Mesothelial cell of epicardium (in vitro differentiated cells): Measurements from ENCODE around the gene EXOC6. TPM values are rescaled to one million over a fixed set of nuclear protein-coding genes. Genes with fewer than 3 reads are reported as not detected.
"Not testable (repeated sequence)": the region's sequence is repeated elsewhere in the genome, so short reads cannot be mapped to it uniquely, and the experiment has no call there.

Source experiments
- DNase-seq, 2 experiments: peaks; one replicate each; pipeline ENCODE4 v3.0.0; 2021; ENCODE audit warnings: low spot score in 2 of 2; ENCODE audit not compliant: unreplicated experiment in 2 of 2
- H3K27ac Mint-ChIP-seq: 2 replicates; pipeline ENCODE4 v1.8.0; 2021; ENCODE audit warnings: mixed read lengths
- H3K27me3 Mint-ChIP-seq: 2 replicates; pipeline ENCODE4 v1.8.0; 2021; ENCODE audit warnings: low read depth, mixed read lengths
- H3K36me3 Mint-ChIP-seq: 2 replicates; pipeline ENCODE4 v1.8.0; 2021; ENCODE audit warnings: mixed read lengths
- H3K4me1 Mint-ChIP-seq: 2 replicates; pipeline ENCODE4 v1.8.0; 2021; ENCODE audit warnings: mixed read lengths
- H3K4me3 Mint-ChIP-seq: 2 replicates; pipeline ENCODE4 v1.8.0; 2021; ENCODE audit warnings: mild to moderate bottlenecking, moderate library complexity, mixed read lengths
- H3K9me3 Mint-ChIP-seq: 2 replicates; pipeline ENCODE4 v1.8.0; 2021; ENCODE audit warnings: mixed read lengths
- total RNA-seq: library from RNA; stranded (reverse); gene quantifications from 3 replicates; pipeline ENCODE4 v1.2.1, GENCODE V29; 2021
- TF ChIP-seq, protein P1 (sequence below): fragments of 200-600 bp; sonication (generic); IDR thresholded peaks from one replicate; pipeline ENCODE4 v1.5.0; 2021; ENCODE audit warnings: antibody characterized with exemption; ENCODE audit not compliant: unreplicated experiment

Gene EXOC6
- total RNA-seq, 1 donor from 2014 or later: 11.6 TPM

DNA sequence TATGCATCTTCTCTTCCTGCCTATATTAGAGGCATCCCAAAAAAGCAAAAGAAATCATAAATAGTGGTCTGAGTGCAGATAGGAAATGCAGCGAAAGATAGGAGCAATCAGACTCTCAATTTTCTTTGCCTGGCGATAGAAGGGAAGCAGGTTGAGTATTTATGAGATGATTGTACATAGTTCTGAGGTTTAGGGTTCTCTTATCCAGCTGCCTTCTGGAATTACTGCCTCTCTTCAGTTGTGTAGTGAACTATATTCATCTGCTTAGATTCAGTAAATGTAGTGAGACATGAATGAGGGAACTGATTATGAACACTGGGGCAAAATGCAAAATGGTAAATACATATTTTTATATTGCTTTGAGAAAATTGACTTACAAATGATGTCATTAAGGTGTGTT is 119.3 kb downstream of the EXOC6 start:
- no peaks in the 10 kb centered on the region for H3K4me1 Mint-ChIP-seq
- H3K27ac Mint-ChIP-seq: no peak overlapping the region
- TF ChIP-seq, protein P1, sequence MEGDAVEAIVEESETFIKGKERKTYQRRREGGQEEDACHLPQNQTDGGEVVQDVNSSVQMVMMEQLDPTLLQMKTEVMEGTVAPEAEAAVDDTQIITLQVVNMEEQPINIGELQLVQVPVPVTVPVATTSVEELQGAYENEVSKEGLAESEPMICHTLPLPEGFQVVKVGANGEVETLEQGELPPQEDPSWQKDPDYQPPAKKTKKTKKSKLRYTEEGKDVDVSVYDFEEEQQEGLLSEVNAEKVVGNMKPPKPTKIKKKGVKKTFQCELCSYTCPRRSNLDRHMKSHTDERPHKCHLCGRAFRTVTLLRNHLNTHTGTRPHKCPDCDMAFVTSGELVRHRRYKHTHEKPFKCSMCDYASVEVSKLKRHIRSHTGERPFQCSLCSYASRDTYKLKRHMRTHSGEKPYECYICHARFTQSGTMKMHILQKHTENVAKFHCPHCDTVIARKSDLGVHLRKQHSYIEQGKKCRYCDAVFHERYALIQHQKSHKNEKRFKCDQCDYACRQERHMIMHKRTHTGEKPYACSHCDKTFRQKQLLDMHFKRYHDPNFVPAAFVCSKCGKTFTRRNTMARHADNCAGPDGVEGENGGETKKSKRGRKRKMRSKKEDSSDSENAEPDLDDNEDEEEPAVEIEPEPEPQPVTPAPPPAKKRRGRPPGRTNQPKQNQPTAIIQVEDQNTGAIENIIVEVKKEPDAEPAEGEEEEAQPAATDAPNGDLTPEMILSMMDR: no peak
- peaks cover 18% of the 10 kb centered on the region for H3K36me3 Mint-ChIP-seq
- no peaks in the 10 kb centered on the region for H3K27me3 Mint-ChIP-seq
- peaks cover 9% of the 10 kb centered on the region for H3K9me3 Mint-ChIP-seq
- no peak for DNase-seq
- no peak overlapping the region for H3K4me3 Mint-ChIP-seq

DNA sequence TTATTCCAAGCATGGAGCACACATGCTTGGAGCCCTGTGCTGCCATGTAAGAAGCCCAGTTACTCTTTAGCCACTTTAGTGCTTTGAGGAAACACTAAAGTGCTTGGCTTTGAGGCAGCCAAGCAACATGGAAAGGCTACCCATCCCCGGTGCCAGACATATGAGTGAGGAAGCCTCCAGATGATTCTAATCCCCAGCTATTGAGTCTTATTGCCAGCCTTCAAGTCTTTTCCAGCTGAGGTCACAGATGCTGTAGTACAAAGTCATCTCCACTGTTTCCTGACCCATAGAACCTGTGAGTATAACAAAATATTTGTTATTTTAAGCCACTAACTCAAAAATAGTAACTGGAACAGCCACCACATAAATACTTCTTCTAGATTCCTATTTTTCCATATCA is 120.8 kb downstream of the EXOC6 start:
- no peaks in the 10 kb centered on the region for H3K4me1 Mint-ChIP-seq

DNA sequence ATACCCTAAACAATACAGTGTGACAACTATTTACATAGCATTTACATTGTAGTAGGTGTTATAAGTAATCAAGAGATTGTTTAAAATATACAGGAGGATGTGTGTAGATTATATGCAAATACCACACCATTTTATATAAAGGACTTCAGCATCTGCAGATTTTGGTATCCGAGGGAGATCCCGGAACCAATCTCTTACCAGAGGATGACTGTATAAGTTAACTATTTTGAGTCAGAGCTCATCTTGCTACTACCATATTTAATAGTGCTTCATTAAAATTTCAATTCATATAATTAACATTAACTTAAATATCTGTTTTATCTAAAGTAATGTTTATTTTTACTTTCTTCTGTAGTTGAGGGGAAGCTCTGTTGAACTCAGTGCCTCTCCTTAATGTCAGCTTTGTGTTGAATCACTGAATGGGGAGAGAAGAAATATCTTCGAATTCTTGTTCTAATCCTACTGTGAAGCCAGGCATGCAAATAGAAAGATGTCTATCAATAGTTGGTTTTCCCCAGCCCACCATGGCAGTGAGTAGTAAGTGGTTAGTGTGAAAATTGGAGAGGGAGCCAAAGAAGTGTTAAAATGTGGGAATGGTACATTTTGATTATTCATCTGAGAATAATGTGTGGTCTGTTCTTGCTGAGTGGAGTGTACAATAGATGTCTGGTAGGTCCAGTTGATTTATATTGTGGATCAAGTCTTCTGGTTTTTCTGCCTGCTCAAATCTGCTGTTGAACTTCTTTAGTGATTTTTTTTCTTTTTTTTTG is 122.2 kb downstream of the EXOC6 start:
- H3K36me3 Mint-ChIP-seq: peaks cover 33% of the 10 kb centered on the region

More for the DNA sequence above, 120.8 kb downstream of the EXOC6 start:
- no peaks in the 10 kb centered on the region for H3K27me3 Mint-ChIP-seq
- H3K36me3 Mint-ChIP-seq: peaks cover 31% of the 10 kb centered on the region
- peaks cover 23% of the 10 kb centered on the region for H3K9me3 Mint-ChIP-seq
- no peak overlapping the region for H3K27ac Mint-ChIP-seq
- DNase-seq: no peak
- H3K4me3 Mint-ChIP-seq: no peak overlapping the region
- TF ChIP-seq, protein P1: no peak

DNA sequence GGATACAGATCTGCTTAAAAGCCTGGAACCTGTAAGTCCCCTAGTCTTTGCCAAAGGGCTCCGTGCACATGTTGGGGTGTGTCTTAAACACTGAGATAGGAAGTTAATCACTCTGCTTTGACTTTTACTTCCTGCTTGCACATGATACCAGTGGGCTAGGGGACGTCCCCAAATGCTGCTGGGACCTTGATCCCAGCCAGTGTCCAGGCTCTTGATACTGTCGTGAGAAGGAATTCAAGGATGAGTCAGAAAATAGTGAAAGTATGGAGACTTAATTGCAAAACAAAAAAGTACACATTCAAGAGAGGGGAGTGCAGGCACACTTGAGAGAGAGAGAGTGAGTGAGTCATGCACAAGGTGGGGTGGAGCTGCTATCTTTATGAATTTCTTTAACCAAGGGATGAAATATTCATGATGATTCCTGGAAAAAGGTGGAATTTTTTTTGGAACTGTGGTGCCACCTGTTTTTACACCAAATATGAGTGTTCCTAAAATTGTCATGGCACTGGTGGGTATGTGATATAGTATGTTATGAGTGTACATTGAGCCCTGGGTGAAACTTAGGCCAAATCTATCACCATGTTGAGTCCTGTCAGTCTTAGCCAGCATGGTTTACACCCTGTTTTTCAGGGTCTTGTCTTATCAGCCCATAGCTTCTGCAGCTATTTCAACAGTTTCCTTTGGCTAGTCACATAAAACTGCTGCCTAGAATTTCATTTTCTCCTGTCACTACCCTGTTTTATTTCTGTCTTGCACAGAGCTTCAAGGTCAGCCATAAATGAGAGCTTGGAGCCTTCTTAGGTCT is 123.9 kb downstream of the EXOC6 start:
- Mint-ChIP-seq H3K27me3 (no peaks in the 10 kb centered on the region), H3K27ac (no peak overlapping the region), H3K36me3 (peaks cover 40% of the 10 kb centered on the region), H3K4me3 (no peak overlapping the region), H3K4me1 (no peaks in the 10 kb centered on the region), H3K9me3 (peaks cover 23% of the 10 kb centered on the region)
- DNase-seq: no peak
- TF ChIP-seq, protein P1: no peak

More for the DNA sequence above, 122.2 kb downstream of the EXOC6 start:
- Mint-ChIP-seq H3K4me3 (no peak overlapping the region), H3K9me3 (peaks cover 23% of the 10 kb centered on the region), H3K4me1 (no peaks in the 10 kb centered on the region), H3K27me3 (no peaks in the 10 kb centered on the region), H3K27ac (no peak overlapping the region)
- no peak for DNase-seq
- TF ChIP-seq, protein P1: no peak

DNA sequence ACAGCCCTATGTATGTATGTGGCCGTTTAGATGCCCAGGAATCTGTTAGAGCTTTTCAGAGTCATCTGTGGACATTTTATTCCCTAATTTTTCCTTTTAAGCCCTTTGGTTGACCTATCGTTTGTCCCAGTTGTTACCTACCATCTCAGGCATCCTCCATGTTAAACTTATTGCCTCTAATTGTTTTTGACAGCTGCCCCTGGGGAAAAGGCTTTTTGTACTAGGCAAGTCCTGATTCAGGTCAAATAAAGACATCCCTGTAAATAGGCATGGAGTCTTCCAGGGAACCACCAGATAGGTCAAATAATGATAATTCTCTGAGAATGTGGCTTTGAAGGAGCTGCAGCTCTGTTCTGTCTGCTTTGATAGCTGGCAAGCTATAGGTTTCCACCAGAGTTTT is 124.6 kb downstream of the EXOC6 start:
- H3K4me3 Mint-ChIP-seq: no peak overlapping the region
- peaks cover 23% of the 10 kb centered on the region for H3K9me3 Mint-ChIP-seq
- TF ChIP-seq, protein P1: no peak
- no peak for DNase-seq
- H3K27me3 Mint-ChIP-seq: no peaks in the 10 kb centered on the region
- H3K4me1 Mint-ChIP-seq: no peaks in the 10 kb centered on the region
- peaks cover 40% of the 10 kb centered on the region for H3K36me3 Mint-ChIP-seq
- H3K27ac Mint-ChIP-seq: no peak overlapping the region

DNA sequence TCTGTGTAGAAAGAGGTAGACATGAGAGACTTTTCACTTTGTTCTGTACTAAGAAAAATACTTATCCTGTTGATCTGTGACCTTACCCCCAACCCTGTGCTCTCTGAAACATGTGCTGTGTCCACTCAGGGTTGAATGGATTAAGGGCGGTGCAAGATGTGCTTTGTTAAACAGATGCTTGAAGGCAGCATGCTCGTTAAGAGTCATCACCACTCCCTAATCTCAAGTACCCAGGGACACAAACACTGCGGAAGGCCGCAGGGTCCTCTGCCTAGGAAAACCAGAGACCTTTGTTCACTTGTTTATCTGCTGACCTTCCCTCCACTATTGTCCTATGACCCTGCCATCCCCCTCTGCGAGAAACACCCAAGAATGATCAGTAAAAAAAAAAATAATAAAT is 128.0 kb downstream of the EXOC6 start:
- H3K27me3 Mint-ChIP-seq, H3K4me1 Mint-ChIP-seq, DNase-seq, H3K4me3 Mint-ChIP-seq, H3K27ac Mint-ChIP-seq: not testable (repeated sequence)
- H3K9me3 Mint-ChIP-seq: peaks cover 23% of the 10 kb centered on the region
- H3K36me3 Mint-ChIP-seq: peaks cover 32% of the 10 kb centered on the region
